Measurements from ENCODE around the gene ECPAS.
"Not testable (repeated sequence)": the region's sequence is repeated elsewhere in the genome, so short reads cannot be mapped to it uniquely, and the experiment has no call there.

Gene ECPAS

GRCh38 chr9:111450124-111450523, 34.1 kb downstream of the ECPAS start:
- H3K27me3 Mint-ChIP-seq = no peaks in the 10 kb centered on the region
- H3K4me3 Mint-ChIP-seq = no peak overlapping the region
- peaks cover 22% of the 10 kb centered on the region for H3K4me1 Mint-ChIP-seq
- no peak overlapping the region for H3K27ac Mint-ChIP-seq
- no peaks in the 10 kb centered on the region for H3K9me3 Mint-ChIP-seq
- H3K36me3 Mint-ChIP-seq = peaks cover 21% of the 10 kb centered on the region

- no peaks in the 10 kb centered on the region for H3K9me3 Mint-ChIP-seq
- no peaks in the 10 kb centered on the region for H3K27me3 Mint-ChIP-seq
- no peak overlapping the region for H3K27ac Mint-ChIP-seq
- no peak overlapping the region for H3K4me3 Mint-ChIP-seq
- H3K36me3 Mint-ChIP-seq = peaks cover 22% of the 10 kb centered on the region
- peaks cover 22% of the 10 kb centered on the region for H3K4me1 Mint-ChIP-seq
Observed at GRCh38 chr9:111449705-111450104, 34.5 kb downstream of the ECPAS start.

DNA sequence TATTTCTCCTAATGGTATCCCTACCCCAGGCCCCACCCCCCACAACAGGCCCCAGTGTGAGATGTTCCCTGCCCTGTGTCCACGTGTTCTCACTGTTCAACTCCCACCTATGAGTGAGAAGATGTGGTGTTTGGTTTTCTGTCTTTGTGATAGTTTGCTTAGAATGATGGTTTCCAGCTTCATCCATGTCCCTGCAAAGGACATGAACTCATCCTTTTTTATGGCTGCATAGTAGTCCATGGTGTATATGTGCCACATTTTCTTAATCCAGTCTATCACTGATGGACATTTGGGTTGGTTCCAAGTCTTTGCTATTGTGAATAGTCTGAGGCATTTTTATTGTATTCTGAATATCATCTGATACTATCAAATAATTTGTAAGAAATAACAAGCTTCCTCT, 38.4 kb downstream of the ECPAS start:
- not testable (repeated sequence) for H3K27ac Mint-ChIP-seq, H3K27me3 Mint-ChIP-seq, H3K9me3 Mint-ChIP-seq, H3K4me3 Mint-ChIP-seq, H3K4me1 Mint-ChIP-seq
- H3K36me3 Mint-ChIP-seq = peaks cover 32% of the 10 kb centered on the region

GRCh38 chr9:111443454-111443853, 40.7 kb downstream of the ECPAS start:
- no peaks in the 10 kb centered on the region for H3K4me1 Mint-ChIP-seq
- H3K27me3 Mint-ChIP-seq = no peaks in the 10 kb centered on the region
- no peak overlapping the region for H3K4me3 Mint-ChIP-seq
- no peak overlapping the region for H3K27ac Mint-ChIP-seq
- H3K36me3 Mint-ChIP-seq = peaks cover 34% of the 10 kb centered on the region
- H3K9me3 Mint-ChIP-seq = no peaks in the 10 kb centered on the region

DNA sequence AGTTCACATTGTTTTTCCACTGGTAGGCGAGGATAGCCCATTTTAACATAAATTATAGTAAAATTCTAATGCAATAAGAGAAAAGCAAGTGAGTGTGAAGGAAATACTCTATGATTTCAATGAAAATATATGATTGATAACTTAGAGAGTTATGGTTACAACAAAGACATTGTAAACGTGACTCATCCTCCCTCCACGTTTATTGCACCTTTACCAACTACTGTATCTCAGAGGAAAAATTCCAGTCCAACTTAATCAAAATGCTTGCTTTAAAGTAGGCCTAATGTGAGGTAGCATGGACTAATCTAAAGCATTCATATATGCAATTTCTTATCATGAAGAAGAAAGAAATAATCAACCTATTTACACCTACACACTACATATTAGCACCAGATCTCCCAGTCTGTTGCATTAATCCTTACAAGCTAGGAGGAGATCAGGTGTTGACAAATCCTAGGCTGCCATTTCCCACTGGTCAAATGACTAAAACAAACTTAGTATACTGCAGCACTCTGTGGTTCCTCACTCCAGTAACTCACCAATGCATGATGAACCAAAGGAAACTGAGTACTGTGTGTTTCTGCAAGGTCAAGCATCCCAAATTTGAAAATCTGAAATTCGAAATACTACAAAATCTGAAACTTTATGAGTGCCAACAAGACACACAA, 41.7 kb downstream of the ECPAS start:
- Mint-ChIP-seq H3K4me3 (no peak overlapping the region), H3K4me1 (no peaks in the 10 kb centered on the region), H3K36me3 (peaks cover 34% of the 10 kb centered on the region)

DNA sequence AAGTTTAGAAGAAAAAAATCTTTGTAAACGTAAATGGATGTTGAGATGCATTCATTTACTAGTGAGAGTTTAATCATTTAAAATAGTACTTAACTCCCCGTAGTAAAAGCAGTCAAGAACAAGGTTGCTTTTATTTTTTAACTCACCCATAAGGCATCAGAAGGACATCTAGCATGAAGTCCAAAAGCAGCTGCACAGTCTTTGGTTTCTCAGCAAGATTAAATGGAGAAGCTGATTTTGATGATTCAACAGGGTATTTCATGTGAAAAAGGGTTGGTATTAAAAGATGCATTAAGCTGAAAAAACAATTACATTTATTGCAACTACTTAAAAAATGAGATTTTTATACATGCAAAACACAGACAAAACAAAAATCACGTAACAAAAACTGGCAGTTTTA, 44.0 kb downstream of the ECPAS start:
- no peaks in the 10 kb centered on the region for H3K27me3 Mint-ChIP-seq
- H3K4me1 Mint-ChIP-seq = no peaks in the 10 kb centered on the region
- peaks cover 27% of the 10 kb centered on the region for H3K36me3 Mint-ChIP-seq
- H3K27ac Mint-ChIP-seq = no peak overlapping the region
- no peak overlapping the region for H3K4me3 Mint-ChIP-seq
- no peaks in the 10 kb centered on the region for H3K9me3 Mint-ChIP-seq

More for the DNA sequence above, 41.7 kb downstream of the ECPAS start:
- H3K27me3 Mint-ChIP-seq = no peaks in the 10 kb centered on the region
- H3K27ac Mint-ChIP-seq = no peak overlapping the region
- no peaks in the 10 kb centered on the region for H3K9me3 Mint-ChIP-seq

GRCh38 chr9:111438541-111439235, 45.5 kb downstream of the ECPAS start:
- Mint-ChIP-seq H3K36me3 (peaks cover 23% of the 10 kb centered on the region), H3K9me3 (no peaks in the 10 kb centered on the region), H3K4me1 (no peaks in the 10 kb centered on the region), H3K27me3 (no peaks in the 10 kb centered on the region), H3K27ac (no peak overlapping the region), H3K4me3 (no peak overlapping the region)

DNA sequence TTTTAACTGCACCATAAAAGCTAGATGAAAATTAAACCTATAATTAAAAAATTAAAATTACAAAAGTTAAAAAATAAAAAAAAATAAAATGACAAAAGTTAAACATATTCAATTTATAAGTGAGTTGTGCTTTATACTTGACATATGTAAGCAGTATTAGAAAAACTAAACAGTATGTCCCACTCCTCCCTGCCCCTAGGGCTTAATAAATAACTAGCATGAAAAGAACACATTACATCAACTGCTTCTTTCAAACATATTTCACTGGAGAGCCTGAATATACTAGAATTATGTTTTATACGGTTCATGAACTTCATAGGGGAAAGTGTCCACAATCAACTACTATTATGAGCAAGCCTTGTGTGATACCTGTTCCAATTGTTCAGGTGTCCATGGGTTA, 47.6 kb downstream of the ECPAS start:
- H3K36me3 Mint-ChIP-seq = peaks cover 27% of the 10 kb centered on the region
- H3K4me3 Mint-ChIP-seq = no peak overlapping the region
- H3K27ac Mint-ChIP-seq = no peak overlapping the region
- no peaks in the 10 kb centered on the region for H3K9me3 Mint-ChIP-seq
- no peaks in the 10 kb centered on the region for H3K27me3 Mint-ChIP-seq
- H3K4me1 Mint-ChIP-seq = no peaks in the 10 kb centered on the region

DNA sequence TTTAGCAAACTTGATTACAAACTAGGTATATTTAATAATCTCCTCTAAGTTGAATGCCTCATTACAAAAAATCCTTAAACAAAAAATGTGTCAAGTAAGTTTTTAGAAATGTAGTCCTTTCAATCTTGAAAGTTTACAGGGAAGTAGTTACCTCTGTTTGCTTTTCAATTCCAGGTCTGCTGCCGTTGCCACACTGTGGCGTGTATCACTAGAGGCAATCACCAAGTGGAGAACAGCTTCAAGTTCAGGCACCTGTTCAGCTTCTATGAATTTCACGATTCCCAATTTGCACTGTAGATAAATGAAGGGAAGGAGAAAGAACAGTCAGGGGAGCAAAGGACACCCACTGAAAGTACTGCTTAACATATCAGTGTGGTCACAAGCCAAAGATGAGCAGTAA, 51.1 kb downstream of the ECPAS start:
- Mint-ChIP-seq H3K4me1 (no peaks in the 10 kb centered on the region), H3K27ac (no peak overlapping the region), H3K4me3 (no peak overlapping the region), H3K9me3 (no peaks in the 10 kb centered on the region), H3K36me3 (peaks cover 24% of the 10 kb centered on the region), H3K27me3 (no peaks in the 10 kb centered on the region)

- Mint-ChIP-seq H3K36me3 (peaks cover 30% of the 10 kb centered on the region), H3K27ac (no peak overlapping the region), H3K4me1 (peaks cover 8% of the 10 kb centered on the region), H3K27me3 (no peaks in the 10 kb centered on the region), H3K9me3 (no peaks in the 10 kb centered on the region), H3K4me3 (no peak overlapping the region)
Observed at GRCh38 chr9:111431684-111432083, 52.5 kb downstream of the ECPAS start.

- Mint-ChIP-seq H3K36me3 (peaks cover 34% of the 10 kb centered on the region), H3K27me3 (no peaks in the 10 kb centered on the region), H3K9me3 (no peaks in the 10 kb centered on the region), H3K4me1 (peaks cover 12% of the 10 kb centered on the region), H3K4me3 (no peak overlapping the region), H3K27ac (no peak overlapping the region)
Observed at GRCh38 chr9:111429175-111429574, 55.0 kb downstream of the ECPAS start.

GRCh38 chr9:111427186-111427585, 57.0 kb downstream of the ECPAS start:
- Mint-ChIP-seq H3K9me3 (no peaks in the 10 kb centered on the region), H3K4me1 (peaks cover 12% of the 10 kb centered on the region), H3K27me3 (no peaks in the 10 kb centered on the region), H3K27ac (no peak overlapping the region), H3K4me3 (no peak overlapping the region), H3K36me3 (peaks cover 40% of the 10 kb centered on the region)

GRCh38 chr9:111423389-111423788, 60.8 kb downstream of the ECPAS start:
- no peak overlapping the region for H3K27ac Mint-ChIP-seq
- H3K4me3 Mint-ChIP-seq = no peak overlapping the region
- H3K4me1 Mint-ChIP-seq = peaks cover 12% of the 10 kb centered on the region
- H3K9me3 Mint-ChIP-seq = no peaks in the 10 kb centered on the region
- H3K27me3 Mint-ChIP-seq = no peaks in the 10 kb centered on the region
- H3K36me3 Mint-ChIP-seq = peaks cover 41% of the 10 kb centered on the region

- Mint-ChIP-seq H3K27ac (no peak overlapping the region), H3K36me3 (peaks cover 38% of the 10 kb centered on the region), H3K27me3 (no peaks in the 10 kb centered on the region)
Observed at GRCh38 chr9:111414406-111414805, 69.8 kb downstream of the ECPAS start.

DNA sequence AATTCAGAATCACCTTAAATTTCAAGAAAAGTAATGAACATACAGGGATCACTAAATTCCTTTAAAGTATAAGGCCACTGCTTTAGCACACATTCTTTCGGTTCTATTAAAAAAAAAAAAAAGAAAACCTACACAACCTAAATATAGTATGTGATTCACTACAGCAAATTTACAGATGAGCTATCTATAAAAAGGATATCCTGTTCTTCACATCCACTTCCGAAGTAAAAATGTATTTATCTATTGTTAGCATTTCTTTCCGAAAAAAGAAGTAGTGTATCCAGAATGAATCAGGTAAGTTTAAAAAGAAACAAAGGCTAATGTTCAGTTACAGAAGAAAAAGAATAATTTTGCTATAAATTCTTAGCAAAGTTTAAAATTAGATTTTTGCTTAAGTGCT, 70.2 kb downstream of the ECPAS start:
- Mint-ChIP-seq H3K27ac (no peak overlapping the region), H3K36me3 (peaks cover 39% of the 10 kb centered on the region), H3K4me1 (no peaks in the 10 kb centered on the region), H3K9me3 (no peaks in the 10 kb centered on the region), H3K27me3 (no peaks in the 10 kb centered on the region), H3K4me3 (no peak overlapping the region)

More at GRCh38 chr9:111414406-111414805, 69.8 kb downstream of the ECPAS start:
- H3K4me3 Mint-ChIP-seq = no peak overlapping the region
- H3K4me1 Mint-ChIP-seq = no peaks in the 10 kb centered on the region
- H3K9me3 Mint-ChIP-seq = no peaks in the 10 kb centered on the region

- no peaks in the 10 kb centered on the region for H3K4me1 Mint-ChIP-seq
- no peaks in the 10 kb centered on the region for H3K9me3 Mint-ChIP-seq
- peaks cover 53% of the 10 kb centered on the region for H3K36me3 Mint-ChIP-seq
- H3K27me3 Mint-ChIP-seq = no peaks in the 10 kb centered on the region
- H3K27ac Mint-ChIP-seq = no peak overlapping the region
- no peak overlapping the region for H3K4me3 Mint-ChIP-seq
Observed at GRCh38 chr9:111412280-111412679, 71.9 kb downstream of the ECPAS start.

All from activated naive CD4-positive, alpha-beta T cell treated with anti-CD3 and anti-CD28 coated beads, Interleukin-2, amount 50 U/mL, for 24 hours (primary cell).